Brain pericyte (primary cell): ENCODE data around the gene GALNTL6.

ENCODE experiments used
- DNase-seq: peaks from one replicate; pipeline ENCODE4 v3.0.0-alpha.2; 2012; ENCODE audit warnings: low read depth, low spot score

GALNTL6 gene

GRCh38 chr4:172007889-172008288, 194.7 kb downstream of the GALNTL6 start:
- DNase-seq, result no peak

GRCh38 chr4:172009446-172010230, 196.4 kb downstream of the GALNTL6 start:
- DNase-seq, result no peak

GRCh38 chr4:172011196-172011595, 198.0 kb downstream of the GALNTL6 start:
- DNase-seq, result no peak

- no peak for DNase-seq
These were observed 205.2 kb downstream of the GALNTL6 start for GRCh38 chr4:172018358-172018757.

GRCh38 chr4:172035562-172035961, 222.4 kb downstream of the GALNTL6 start:
- no peak for DNase-seq

GRCh38 chr4:172040766-172041165, 227.6 kb downstream of the GALNTL6 start:
- no peak for DNase-seq

- DNase-seq, result no peak
These were observed 229.5 kb downstream of the GALNTL6 start for GRCh38 chr4:172042714-172043114.

GRCh38 chr4:172045981-172046380, 232.8 kb downstream of the GALNTL6 start:
- DNase-seq, result no peak

- no peak for DNase-seq
These were observed 235.5 kb downstream of the GALNTL6 start for GRCh38 chr4:172048666-172049065.

- no peak for DNase-seq
These were observed 237.7 kb downstream of the GALNTL6 start for GRCh38 chr4:172050911-172051310.

GRCh38 chr4:172055046-172055445, 241.8 kb downstream of the GALNTL6 start:
- no peak for DNase-seq

GRCh38 chr4:172055498-172055897, 242.3 kb downstream of the GALNTL6 start:
- no peak for DNase-seq

- DNase-seq, result no peak
These were observed 248.0 kb downstream of the GALNTL6 start for GRCh38 chr4:172061204-172061603.

GRCh38 chr4:172068506-172068905, 255.3 kb downstream of the GALNTL6 start:
- DNase-seq, result no peak

GRCh38 chr4:172073590-172073989, 260.4 kb downstream of the GALNTL6 start:
- DNase-seq, result no peak

- DNase-seq, result no peak
These were observed 270.1 kb downstream of the GALNTL6 start for GRCh38 chr4:172083272-172083671.

GRCh38 chr4:172088556-172088955, 275.4 kb downstream of the GALNTL6 start:
- no peak for DNase-seq

- DNase-seq, result no peak
These were observed 282.0 kb downstream of the GALNTL6 start for GRCh38 chr4:172095161-172095560.

GRCh38 chr4:172096786-172097185, 283.6 kb downstream of the GALNTL6 start:
- no peak for DNase-seq

GRCh38 chr4:172099376-172099775, 286.2 kb downstream of the GALNTL6 start:
- no peak for DNase-seq

- DNase-seq, result no peak
These were observed 290.3 kb downstream of the GALNTL6 start for GRCh38 chr4:172103456-172103855.

GRCh38 chr4:172104539-172104938, 291.3 kb downstream of the GALNTL6 start:
- DNase-seq, result no peak

- DNase-seq, result no peak
These were observed 292.7 kb downstream of the GALNTL6 start for GRCh38 chr4:172105918-172106317.

- DNase-seq, result no peak
These were observed 296.3 kb downstream of the GALNTL6 start for GRCh38 chr4:172109466-172109865.
